Kidney epithelial cell (primary cell): ENCODE data around the gene TMEM229B. TPM values are rescaled to one million over a fixed set of nuclear protein-coding genes. Genes with fewer than 3 reads are reported as not detected.

Source experiments
- DNase-seq: peaks from one replicate; pipeline ENCODE4 v3.0.0-alpha.2; 2010; ENCODE audit warnings: low read depth
- H3K27me3 ChIP-seq: 2 replicates; pipeline ENCODE4 v1.6.0; 2011; ENCODE audit warnings: low read length; ENCODE audit not compliant: control insufficient read depth, insufficient read depth
- H3K36me3 ChIP-seq: 2 replicates; pipeline ENCODE4 v1.5.1; 2011; ENCODE audit warnings: low read length; ENCODE audit not compliant: control insufficient read depth, insufficient read depth
- H3K4me3 ChIP-seq: 2 replicates; pipeline ENCODE4 v1.5.1; 2011; ENCODE audit warnings: low read depth, mild to moderate bottlenecking, control low read depth, low read length
- CTCF ChIP-seq: IDR thresholded peaks from 2 replicates; pipeline ENCODE4 v1.5.1; 2011; ENCODE audit warnings: mild to moderate bottlenecking, moderate library complexity, low read length, control low read depth, inconsistent platforms; ENCODE audit not compliant: insufficient read depth, poor library complexity, severe bottlenecking
- total RNA-seq: library from RNA; depleted of rRNA; stranded (reverse); fragments of >200 nt; gene quantifications from 2 replicates; pipeline ENCODE4 v1.2.3, GENCODE V29; 2015

TMEM229B gene
- total RNA-seq, 1 donor from 2014 or later, result 0.21 TPM

- TF ChIP-seq CTCF, result no peak
- peaks cover 8% of the 10 kb centered on the region for H3K27me3 ChIP-seq
- DNase-seq, result no peak
These were observed 37.7 kb upstream of the TMEM229B start for GRCh38 chr14:67526181-67526580.

GRCh38 chr14:67525389-67525788 lies 36.9 kb upstream of the TMEM229B start:
- peaks cover 8% of the 10 kb centered on the region for H3K27me3 ChIP-seq

More at GRCh38 chr14:67526181-67526580, 37.7 kb upstream of the TMEM229B start:
- H3K4me3 ChIP-seq, result no peak overlapping the region
- H3K36me3 ChIP-seq, result no peaks in the 10 kb centered on the region

GRCh38 chr14:67524634-67524963 lies 36.1 kb upstream of the TMEM229B start:
- H3K4me3 ChIP-seq, result no peak overlapping the region
- no peaks in the 10 kb centered on the region for H3K36me3 ChIP-seq
- no peak for TF ChIP-seq CTCF
- H3K27me3 ChIP-seq, result peaks cover 9% of the 10 kb centered on the region
- no peak for DNase-seq

More at GRCh38 chr14:67525389-67525788, 36.9 kb upstream of the TMEM229B start:
- Histone ChIP-seq H3K36me3 (no peaks in the 10 kb centered on the region), H3K4me3 (no peak overlapping the region)
- no peak for TF ChIP-seq CTCF
- no peak for DNase-seq

GRCh38 chr14:67523764-67524633 lies 35.5 kb upstream of the TMEM229B start:
- no peak for TF ChIP-seq CTCF
- no peaks in the 10 kb centered on the region for H3K36me3 ChIP-seq

GRCh38 chr14:67522270-67522669 lies 33.7 kb upstream of the TMEM229B start:
- no peaks in the 10 kb centered on the region for H3K36me3 ChIP-seq
- DNase-seq, result no peak
- no peak overlapping the region for H3K4me3 ChIP-seq
- no peak for TF ChIP-seq CTCF
- peaks cover 14% of the 10 kb centered on the region for H3K27me3 ChIP-seq

More at GRCh38 chr14:67523764-67524633, 35.5 kb upstream of the TMEM229B start:
- no peak overlapping the region for H3K4me3 ChIP-seq
- peaks cover 13% of the 10 kb centered on the region for H3K27me3 ChIP-seq
- no peak for DNase-seq
